COR-L47 (cell line): ENCODE data around the gene SPOUT1.

ENCODE experiments used
- DNase-seq: peaks from one replicate; lab custom pipeline; 2025; lab: John Stamatoyannopoulos, UW

The SPOUT1 gene

DNA sequence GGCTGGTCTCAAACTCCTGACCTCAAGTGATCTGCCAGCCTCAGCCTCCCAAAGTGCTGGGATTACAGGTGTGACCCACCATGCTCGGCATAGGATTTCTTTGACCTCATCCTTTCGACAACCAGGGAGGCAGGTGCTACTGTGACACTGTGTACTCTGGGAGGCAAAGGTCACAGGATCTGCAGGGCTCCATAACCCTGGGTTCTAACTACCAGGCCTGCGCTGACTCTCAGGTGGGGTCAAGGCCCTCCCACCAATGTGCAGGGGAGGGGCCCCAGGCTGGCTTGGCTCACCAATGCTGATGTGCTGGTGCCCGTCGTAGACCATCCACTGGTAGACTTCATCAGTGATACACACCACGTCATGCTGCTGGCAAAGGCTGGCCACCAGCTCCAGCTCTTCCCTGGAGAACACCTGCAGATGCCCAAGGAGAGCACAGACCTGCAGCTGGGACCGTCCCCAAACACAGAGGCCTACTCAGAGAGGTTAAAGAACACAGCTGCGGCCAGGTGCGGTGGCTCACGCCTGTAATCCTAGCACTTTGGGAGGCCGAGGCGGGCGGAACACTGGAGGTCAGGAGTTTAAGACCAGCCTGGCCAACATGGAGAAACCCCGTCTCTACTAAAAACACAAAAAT is 7.0 kb upstream of the SPOUT1 start:
- no peak for DNase-seq

DNA sequence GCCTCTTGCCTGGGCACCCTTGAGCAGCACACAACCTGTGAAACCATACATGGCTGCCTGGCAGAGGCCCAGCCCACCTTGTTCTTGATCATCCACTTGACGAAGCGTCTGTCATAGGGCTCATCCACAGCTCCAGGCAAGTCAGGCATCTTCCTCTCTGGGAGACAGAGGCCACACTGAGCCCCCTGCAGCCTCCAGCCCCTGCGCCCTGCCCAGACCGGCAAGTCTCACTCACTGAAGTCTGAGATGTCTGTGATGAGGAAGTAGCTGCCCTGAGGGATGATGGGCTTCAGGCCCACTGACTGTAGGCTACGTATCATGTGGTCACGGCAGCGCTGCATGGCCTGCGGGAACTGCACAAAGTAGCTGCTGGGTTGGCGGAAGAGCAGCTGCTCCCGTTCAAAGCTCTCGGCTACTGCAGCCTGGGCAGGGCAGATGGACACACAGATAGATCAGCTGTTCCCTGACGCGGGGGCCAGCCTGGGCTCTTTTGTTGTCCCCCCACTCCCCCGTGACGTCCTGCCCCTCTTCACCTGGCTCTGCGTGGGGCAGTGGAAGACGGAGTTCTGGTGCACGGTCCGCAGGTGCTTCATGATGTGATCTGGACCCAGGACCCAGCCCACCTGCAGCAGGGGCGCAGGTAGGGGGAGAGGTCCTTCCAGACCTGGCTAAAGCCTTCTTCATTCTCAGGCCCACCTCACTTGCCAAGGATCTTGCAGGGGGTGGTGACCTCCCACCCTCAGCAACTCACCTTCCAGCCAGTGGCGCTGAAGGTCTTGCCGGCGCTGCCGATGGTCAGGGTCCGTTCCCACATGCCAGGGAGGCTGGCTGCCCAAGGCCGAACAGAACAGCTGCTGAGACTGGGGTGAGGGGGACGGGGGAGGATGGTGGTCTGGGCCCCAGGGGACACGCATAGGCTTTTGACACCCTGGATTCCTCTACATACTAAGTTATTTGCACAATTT is 5.9 kb upstream of the SPOUT1 start:
- no peak for DNase-seq

DNA sequence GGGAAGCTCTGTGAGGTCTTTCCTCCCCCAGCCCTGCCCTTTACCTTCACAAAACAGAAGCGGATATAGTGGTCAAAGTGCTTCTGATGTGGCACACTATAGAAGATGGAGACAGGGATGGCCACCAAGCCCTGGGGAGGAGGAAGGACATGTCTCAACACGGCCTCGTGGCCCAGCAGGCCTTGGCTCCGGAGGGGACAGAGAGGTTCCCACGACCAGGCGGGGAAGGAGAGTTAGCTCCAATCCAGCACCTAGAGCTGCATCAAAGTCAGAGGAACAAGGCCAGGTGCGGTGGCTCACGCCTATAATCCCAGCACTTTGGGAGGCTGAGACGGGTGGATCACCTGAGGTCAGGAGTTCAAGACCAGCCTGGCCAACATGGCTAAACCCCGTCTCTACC is 4.1 kb upstream of the SPOUT1 start:
- no peak for DNase-seq

DNA sequence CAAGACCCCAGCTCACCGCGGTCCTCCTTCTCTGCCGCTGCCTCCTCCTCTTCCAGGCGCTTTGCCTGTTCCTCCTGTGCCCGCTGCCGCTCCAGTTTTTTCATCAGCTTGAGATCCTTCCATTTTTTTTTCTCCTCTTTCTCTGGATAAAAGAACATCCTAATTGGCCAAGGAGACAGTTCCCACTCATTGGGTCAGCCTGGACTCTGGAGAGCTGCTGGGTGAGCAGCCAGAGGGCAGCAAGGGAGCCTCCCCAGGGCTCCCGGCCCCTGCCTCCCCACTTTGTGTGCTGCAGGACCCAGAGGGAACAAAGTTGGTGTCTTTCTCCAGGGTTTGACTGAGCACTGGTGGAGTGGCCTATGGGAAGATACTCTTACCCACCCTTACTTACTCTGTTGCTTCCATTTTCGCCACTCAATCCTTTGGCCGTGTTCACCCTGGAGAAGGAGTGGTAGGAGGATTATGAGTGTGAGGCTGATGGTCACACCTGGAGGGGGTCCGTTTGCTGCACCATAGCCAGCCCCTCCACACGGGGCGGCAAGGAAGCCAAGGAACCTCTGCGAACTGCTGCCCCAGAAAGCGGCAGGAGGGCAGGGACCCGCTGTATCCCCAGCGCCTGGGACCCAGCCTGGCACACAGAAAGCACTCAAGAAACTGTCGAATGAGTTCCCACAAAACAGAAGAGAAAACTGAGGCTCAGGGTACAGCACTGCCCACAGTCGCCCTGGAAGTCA is 708 bp downstream of the SPOUT1 start:
- DNase-seq, result no peak

DNA sequence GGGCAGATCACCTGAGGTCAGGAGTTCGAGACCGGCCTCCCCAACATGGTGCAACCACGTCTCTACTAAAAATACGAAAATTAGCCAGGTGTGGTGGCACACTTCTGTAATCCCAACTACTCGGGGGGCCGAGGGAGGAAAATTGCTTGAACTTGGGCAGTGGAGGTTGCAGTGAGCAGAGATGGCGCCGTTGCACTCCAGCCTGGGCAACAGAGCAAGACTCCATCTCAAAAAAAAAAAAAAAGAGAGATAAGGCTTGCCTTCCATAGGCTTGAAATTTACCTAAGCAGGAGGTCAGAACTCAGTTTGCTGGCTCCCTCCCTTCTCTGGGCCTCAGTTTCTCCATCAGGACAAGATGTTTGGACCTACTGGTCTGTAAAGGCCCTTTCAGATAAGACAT is 1.3 kb downstream of the SPOUT1 start:
- DNase-seq, result no peak

DNA sequence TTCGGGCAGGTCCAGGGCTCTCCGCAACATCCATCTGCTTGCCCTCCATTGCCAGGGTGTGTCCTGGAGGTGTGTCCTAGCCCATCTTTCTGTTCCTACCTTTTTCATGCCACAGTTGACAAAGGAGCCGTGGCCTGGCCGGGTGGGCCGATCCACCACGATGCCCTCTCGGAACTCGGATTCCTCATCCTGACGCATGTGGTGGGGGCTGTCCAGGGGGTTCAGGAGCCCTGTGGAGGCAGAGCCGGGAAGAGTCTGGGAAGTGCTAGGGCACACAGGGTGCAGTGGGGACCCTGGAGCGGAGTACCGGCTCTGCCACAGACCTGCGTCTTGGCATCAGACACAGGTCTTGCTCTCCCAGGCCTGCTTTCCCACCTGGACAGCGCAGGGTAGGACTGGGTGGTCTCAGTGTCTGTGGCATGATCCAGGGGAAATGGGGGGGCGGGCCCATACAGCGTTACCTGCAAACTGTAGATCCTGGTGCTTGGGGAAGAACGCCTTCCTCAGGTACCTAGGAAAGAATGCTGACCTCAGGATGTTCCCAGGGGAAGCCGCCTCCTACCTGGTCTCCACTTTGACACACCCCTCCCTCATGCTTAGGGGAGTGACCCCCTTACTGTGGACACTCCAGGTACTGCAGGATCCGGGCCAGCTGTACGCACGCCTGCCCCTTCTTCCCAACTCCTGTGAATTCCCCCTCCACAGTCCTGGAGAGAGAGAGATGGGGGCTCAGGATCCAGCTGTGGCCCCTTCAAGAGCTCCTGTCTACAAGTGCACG is 3.5 kb downstream of the SPOUT1 start:
- DNase-seq, result no peak

DNA sequence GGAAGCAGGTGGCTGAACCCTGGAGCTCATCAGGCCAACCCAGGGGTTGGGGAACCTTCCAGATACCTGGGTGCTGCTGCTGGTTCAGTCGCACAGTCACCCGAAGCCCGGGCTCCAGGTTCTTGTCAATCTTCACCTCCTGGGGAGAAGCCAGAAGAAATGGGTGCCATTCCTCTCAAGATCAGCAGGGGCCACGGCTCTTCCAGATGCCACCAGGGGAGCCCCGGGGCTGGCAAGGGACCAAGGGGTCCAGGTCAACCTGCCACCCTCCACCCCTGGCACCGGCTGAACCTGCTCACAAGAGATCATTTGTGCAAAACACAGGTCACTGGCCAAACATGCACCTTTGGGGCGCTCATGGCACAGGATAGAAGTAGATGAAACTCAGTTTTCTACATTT is 4.7 kb downstream of the SPOUT1 start:
- no peak for DNase-seq

DNA sequence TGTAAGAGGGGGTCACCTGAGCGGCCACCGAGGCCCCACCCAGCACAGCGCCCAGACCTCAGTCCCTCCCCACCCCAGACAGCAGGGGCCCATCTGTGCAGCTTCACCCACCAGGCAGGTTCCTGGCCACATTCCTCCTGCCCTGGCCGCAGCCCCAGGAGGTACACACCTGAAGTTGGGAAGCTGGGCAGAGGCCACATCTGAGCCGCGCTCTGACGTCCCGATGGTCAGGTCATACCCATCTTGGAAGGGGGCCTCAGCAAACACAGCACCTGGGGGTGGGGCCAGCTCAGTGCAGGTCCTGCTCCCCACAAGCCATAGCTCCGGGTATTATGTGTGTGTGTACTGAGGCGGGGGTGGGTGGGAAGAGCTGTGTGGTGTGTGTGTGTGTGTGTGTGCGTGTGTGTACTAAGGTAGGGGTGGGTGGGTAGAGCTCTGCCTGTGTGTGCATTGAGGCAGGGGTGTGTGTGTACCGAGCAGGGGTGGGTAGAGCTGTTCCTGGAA is 5.6 kb downstream of the SPOUT1 start:
- no peak for DNase-seq

DNA sequence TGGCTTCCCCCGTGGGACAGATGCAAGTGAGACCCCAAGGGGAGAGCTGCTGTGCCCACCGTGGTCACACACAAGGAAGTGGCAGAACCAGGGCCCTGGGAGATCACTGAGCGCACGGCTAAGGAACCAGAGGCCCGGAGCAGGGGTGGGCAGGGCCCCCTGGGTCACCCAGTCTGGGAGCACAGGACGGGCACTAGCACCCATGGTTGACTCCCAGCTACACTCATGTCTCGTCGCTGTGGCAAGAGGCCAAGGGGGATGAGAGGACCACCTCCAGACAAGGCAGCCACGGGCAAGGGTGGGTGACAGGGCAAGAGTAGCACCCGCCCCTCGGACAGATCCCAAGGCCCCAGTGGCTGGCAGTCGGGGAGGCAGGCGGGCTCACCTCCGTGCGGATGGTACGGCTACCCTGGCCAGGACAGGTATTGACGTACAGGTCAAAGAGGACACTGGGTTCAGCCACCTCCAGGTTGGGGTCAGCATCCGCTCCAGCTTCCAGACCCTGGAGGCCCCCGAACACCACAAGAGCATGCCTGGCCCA is 6.2 kb downstream of the SPOUT1 start:
- DNase-seq, result no peak

DNA sequence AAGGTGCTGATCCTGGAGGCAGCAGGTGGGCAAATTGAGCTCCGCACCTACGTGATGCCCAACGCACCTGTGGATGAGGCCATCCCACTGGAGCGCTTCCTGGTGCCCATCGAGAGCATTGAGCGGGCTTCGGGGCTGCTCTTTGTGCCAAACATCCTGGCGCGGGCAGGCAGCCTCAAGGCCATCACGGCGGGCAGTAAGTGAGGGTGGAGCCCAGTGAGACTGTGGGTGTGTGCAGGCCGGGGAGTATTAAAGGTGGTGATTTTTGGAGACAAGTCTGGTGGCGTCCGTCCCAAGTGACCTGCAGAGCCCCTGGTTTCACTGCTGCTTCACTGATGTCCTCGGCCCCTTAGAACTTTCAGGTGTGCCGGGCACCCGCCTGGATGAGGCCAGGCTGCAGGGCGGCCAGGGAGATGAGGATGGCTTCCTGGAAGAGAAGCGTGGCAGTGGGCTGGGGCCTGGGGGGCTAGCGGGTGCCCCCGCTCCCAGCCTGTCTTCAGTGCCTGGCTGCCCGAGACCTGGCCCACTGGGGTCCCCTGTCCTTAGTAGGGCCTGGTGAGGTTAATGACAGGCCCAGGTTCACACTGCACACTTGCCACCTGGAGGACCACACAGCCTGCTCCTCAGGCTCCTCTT is 7.1 kb downstream of the SPOUT1 start:
- DNase-seq, result no peak

DNA sequence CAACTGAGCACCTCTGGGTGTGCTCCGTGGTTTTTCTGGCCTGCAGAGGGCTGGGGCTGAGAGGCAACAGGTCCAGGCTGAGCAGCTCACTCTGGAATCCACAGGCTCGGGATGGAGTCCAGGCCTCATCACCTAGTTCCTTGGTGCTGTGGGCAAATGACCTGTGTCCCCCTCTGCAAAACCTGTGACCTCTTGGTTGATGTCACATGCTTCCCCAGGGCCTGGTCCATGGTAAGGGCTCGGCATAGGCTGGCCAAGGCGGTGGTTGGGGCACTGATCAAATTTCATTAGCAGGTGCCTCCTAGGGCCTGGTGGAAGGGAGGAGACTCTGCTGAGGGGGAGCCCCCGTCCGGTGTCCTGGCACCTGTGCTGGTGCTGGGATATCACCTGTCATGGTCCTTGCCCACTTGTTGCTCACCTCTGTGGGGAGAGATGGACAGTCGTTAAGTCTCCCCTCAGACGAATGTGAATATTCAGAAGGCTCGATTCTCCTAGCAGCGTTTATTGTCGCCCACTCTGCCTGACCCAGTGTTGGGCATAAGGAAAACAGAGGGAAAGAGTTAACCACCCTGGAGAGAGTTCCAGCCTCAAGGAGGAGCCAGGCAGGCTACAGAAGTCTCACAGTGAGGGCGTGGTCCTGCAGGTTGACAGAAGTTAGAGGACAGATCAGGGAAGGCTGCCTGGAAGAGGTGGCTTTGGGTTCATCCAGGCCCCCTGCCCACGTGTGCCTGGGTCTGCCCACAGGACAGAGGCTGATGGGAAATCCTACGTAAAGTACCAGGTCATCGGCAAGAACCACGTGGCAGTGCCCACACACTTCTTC is 7.8 kb downstream of the SPOUT1 start:
- DNase-seq, result no peak

DNA sequence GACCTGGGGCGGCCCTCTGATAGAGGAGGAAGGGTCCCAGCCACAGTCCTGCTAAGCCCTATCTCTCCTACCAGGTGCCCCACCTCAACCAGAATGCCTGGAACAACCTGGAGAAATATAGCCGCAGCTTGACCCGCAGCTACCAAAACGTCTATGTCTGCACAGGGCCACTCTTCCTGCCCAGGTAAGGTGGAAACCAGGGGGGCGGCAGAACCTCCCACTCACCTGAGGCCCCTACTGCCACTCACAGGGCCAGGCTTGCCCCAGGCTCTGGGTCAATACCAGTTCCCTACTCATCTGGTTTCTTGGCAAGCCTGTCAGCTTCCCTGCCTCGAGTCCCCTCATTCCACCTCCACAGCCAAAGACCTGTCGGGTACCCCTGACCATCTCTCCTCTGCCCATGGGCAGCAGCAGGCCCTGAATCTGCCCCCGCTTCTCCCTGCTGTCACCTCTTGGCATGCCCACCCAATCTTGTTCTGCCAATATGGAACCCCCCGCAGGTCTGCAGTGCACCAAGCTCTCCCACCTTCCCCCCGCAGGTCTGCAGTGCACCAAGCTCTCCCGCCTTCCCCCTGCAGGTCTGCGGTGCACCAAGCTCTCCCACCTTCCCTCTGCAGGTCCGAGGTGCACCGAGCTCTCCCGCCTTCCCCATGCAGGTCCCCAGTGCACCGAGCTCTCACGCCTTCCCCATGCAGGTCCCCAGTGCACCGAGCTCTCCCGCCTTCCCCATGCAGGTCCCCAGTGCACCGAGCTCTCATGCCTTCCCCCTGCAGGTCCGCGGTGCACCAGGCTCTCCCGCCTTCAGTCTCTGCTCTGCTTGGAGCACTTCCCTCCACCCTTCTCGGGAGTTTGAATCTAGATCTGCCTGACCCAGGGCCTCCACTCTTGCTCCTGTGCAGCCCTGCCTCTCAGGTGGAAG is 8.7 kb downstream of the SPOUT1 start:
- no peak for DNase-seq

DNA sequence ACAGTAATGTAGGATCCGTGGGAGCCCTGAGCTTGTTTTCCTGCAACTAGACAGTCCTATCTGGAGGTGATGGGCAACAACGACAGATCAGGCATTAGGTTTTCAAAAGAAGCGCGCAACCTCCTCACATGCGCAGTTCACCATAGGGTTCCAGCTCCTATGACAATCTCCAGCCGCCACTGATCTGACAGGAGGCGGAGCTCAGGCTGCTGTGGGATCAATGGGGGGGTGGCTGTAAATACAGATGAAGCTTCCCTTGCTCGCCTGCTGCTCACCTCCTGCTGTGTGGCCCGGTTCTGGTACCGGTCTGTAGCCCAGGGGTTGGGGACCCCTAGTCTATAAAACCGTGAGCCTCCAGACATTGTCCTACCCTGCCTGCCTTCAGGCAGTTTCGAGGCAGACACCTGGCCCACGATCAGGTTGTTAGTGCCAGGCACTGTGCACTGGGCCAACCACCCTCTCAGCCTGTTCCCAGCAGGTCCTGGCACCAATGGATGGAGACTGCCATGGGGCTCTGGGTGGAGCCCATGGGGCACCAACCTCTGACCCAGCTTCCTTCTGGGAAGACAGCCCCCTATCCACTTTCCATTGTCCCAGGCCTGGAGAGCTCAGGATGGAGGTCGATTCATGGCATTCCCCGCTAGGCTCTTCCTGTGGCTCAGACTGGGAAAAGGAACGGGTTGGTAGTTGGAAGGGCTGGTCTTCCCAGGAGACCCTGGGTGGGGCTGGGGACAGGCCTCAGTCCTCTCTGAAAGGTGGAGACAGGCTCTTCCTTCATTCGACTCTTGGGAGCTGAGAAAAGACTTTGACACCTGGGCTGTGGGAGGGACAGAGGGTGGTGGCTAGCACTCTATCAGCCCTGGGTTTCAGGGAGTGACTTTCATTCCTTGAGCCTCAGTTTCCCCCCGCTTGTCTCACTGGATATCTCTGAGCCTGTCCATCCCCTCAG is 9.6 kb downstream of the SPOUT1 start:
- DNase-seq, result peak; percentile 48

DNA sequence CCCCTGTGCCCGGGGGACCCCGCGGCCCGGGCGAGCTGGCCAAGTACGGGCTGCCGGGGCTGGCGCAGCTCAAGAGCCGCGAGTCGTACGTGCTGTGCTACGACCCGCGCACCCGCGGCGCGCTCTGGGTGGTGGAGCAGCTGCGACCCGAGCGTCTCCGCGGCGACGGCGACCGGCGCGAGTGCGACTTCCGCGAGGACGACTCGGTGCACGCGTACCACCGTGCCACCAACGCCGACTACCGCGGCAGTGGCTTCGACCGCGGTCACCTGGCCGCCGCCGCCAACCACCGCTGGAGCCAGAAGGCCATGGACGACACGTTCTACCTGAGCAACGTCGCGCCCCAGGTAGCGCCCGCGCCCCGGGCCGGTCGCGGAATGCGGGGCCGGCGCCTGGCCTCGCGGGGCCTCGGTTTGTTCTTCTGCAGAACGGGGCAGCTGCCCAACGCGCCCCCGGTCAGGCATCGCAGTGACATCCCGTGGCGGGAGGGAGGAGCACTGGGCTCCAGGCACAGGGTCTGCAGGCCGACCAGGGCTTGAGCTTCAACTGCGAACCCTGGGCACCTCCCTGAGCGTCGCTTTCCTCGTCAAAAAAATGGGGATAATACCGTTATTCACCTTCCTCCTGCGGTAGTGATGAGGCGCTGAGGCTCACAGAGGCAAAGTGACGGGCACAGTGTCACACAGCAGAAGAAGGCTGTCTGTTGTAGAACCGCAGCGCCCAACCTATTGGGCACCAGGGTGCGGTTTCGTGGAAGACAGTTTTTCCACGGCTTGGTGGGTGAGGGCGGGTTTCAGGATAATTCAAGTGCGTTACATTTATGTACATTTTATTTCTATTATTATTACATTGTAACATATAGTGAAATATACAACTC is 10.5 kb downstream of the SPOUT1 start:
- peak; percentile 38 for DNase-seq

DNA sequence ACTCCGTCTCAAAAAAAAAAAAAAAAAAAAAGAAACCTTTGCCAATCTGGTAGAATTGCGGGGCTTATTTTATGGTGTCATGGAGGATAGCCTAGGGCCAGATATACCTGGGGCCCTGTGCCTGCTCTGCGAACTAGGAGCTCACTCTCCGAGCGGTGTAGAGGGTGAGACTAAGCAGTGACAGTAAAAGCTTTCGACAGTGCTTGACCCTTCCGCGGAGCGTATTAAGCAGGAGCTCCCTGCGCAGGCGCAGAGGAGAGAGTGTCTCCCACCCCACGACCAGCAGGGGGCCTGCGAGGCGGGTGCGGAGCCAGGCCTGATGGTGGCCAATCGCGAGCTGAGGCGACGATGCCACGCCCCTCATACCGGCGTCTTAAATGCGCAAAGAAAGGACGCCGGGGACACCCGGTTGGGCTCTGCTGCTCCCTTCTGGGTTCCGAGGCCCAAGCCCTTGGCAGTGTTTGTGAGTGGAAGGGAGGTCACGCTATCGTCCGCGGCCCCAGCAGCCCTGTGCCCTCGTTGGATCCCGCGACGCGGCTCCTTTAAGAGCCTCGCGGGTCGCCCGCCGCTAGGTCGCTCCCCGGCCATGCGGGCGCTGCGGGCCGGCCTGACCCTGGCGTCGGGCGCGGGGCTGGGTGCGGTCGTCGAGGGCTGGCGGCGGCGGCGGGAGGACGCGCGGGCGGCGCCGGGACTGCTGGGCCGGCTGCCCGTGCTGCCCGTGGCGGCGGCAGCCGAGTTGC is 11.3 kb downstream of the SPOUT1 start, which contains the start of gene ENDOG:
ENDOG (plus strand) TSS at position 402 of the 740 bp plus-strand sequence; CDS start at position 587, 185 bp downstream.
- peak; percentile 98 for DNase-seq

DNA sequence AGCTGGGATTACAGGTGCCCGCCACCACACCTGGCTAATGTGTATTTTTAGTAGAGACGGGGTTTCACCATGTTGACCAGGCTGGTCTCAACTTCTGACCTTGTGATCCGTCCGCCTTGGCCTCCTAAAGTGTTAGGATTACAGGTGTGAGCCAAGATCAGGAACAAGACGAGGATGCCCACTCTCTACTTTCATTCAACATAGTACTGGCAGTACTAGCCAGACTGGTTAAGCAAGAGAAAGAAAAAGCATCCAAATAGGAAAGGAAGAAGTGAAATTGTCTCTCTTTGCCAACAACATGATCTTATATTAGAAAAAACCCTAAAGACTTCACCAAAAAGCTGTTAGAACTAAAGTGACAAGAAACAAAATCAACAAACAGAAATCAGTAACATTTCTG is 18.7 kb downstream of the SPOUT1 start:
- no peak for DNase-seq
